GM19328 (cell line): ENCODE results near the gene TENT5A.
"Not testable (repeated sequence)": the region's sequence is repeated elsewhere in the genome, so short reads cannot be mapped to it uniquely, and the experiment has no call there.

Source experiments
- ATAC-seq: cut with Tn5 transposase; IDR thresholded peaks from one replicate; pipeline ENCODE4 v1.9.1; 2021; ENCODE audit warnings: mild to moderate bottlenecking, moderate library complexity; ENCODE audit not compliant: unreplicated experiment

Gene TENT5A

GRCh38 chr6:81751388-81752083 is 945 bp downstream of the TENT5A start:
- ATAC-seq: no peak

DNA sequence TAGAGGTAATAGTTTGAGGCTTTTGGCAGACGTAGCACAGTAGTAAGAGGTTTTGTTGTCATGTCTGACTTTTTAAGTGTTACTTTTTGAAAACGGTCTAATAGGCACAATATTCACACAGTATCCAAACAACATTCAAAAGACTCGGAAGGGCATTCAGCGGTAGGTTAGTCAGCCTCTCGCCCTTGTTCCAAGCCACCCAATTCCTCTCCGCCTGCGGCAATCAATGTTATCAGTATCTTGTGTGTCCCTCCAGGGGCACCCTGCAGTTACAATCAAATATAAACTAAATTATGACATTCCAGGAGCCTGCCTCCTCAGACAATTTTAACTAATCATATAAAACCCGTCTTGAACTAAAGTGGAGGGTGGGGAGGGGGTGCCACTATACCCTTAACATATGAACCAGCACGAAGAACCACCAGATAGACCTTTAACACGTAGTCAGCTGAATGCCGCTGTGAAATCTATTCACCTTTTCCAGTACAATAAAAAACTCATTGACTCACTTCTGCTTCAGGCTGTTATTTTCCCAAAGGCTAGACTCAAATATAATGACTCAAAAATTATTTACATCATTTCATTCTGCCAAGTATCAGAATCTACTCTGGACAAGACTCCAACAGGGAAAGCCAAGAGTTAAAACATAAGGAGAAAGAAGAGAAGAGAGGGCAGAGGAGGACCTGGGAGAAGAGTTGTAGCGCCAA is 1.6 kb downstream of the TENT5A start:
- ATAC-seq: no peak

- ATAC-seq: no peak
These were observed 2.3 kb downstream of the TENT5A start for GRCh38 chr6:81750200-81750599.

DNA sequence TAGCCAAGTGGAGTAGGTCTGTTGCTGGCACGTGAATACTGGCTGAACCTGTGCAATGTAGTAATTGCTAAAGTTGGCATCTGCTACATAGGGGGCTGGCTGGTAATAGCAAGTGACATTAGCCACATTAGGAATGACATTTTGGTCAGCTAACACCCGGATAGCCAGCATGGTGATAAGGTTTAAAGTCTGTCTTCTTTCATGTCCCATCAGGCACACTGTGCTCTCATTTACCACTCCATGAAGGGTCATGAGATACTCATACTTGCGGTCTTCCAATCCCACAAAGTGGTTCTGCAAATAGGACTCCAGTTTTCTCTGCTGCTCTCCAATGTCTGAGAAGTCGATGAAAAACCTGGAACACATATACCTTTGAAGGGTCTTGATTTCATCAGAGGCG is 2.8 kb downstream of the TENT5A start:
- ATAC-seq: no peak

DNA sequence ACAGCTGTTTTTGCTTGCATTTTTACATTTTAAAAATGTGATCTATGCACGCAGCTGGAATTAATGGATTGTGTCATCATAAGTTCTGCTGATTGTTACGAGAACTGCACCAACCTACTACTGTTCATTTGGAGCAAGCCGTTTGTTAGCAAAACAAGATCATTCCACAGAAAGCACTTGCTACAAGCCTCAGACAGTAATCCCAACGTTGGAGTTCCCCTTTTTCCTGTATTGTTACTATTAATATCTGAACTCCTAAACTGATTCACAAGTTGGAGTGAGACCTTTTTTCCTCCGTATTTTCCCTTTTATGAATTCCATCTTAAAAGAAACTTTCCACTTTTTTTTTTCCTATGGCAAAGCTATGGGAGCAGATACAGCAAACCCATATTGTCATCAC is 3.5 kb downstream of the TENT5A start:
- no peak for ATAC-seq

DNA sequence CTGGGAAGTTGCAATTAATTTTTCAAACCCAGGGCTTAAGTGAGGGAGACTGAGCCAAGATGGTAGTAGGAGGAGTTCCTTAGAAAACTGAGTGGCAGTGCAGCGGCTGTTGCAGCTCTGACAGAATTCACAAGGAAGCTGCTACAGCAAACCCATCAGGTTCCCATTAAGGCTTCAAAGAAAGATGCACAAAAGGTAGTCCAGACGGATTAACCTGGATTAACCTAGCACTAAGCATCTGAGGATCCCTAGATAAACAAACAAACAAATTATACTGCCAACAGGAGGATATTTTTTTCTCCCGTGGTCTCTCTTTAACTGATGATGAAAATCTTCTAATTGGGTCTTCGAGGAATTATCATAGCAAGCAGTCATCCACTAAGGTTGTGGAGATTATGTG is 5.2 kb downstream of the TENT5A start:
- no peak for ATAC-seq

- ATAC-seq: no peak
These were observed 8.3 kb downstream of the TENT5A start for GRCh38 chr6:81744131-81744530.

DNA sequence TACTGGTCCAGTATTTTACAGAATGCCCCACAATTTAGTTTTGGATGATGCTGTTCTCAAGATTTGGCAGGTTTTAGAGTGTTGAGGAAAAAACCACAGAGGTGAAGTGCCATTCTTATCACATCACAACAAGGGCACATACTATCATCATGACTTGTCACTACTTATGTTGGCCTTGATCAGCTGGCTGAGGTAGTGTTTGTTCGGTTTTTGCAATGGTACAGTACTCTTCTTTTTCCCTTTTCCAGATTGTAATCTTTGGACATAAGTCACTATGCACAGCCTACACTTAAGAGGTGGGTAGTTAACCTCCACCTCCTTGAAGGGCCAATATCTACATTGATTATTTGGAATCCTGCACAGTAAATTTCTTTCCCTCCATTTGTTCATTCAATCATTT is 8.8 kb downstream of the TENT5A start:
- ATAC-seq: no peak

DNA sequence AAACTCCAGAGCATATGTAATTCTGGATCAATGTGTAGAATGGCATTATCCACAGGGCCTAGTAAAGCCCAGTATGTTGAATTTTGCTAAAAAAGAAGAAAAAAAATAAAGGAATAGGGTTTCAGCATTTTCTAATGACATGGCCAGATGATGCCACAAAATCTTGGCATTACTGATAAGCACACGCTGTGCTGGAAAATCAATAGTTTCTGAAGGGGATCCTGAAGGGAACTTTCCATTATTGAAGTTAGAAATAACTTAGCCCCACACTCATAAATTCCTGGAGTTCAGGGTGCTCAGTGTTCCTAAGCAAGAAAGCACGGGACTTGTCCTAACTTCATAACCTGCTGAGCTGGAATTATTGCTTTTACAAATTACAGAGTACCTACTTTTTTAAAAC is 10.8 kb downstream of the TENT5A start:
- no peak for ATAC-seq

GRCh38 chr6:81740591-81740990 is 11.9 kb downstream of the TENT5A start:
- ATAC-seq: not testable (repeated sequence)

GRCh38 chr6:81739230-81740195 is 13.0 kb downstream of the TENT5A start:
- no peak for ATAC-seq

- ATAC-seq: no peak
These were observed 16.1 kb downstream of the TENT5A start for GRCh38 chr6:81736428-81736827.

GRCh38 chr6:81735756-81736380 is 16.6 kb downstream of the TENT5A start:
- no peak for ATAC-seq

DNA sequence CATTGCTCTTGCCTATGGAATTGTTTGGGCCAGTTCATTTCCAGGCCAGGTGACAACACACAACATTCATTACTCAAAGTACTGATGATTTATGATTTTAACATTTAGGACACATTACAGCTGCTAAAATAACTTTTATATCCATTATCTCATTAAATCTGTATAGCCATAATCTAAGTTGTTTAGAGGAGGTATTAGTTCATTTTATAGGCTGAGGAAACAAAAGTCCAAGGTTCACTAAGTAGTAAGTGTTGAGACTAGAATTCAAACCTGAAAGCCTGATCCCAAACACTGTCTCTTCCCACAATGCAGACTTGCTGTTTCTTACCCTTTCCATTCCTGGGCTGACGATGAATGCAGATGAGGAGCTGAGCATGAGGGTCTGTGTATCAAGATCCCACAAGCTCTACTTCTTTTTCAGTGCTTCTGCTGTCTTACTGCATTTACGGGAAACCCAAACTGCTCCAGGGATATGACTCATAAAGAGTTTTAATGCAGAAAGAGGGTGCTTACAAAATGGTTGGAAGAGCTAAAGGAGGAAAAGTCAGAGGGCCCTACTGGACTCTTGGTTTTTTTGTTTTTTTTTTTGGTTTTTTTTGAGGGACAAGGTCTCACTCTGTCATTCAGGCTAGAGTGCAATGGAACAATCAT is 17.9 kb downstream of the TENT5A start:
- no peak for ATAC-seq

DNA sequence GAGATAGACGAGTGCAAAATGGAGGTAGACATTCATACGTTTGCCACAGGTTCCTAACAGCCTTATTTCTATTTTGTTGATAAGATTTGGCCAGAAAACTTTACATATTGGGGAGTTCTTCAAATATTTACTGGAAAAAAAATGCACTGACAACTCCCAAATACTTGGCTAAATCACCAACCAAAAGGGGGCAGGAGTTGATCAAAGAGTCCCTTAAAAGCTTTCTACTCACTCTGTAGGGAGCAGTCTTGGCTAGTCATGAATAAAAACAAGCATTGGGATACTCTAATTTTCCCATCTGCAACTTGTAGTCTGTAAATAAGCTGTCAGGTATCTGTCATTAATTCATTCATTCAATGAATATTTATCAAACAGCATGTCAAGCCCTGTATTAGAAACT is 18.4 kb downstream of the TENT5A start:
- ATAC-seq: no peak

GRCh38 chr6:81731814-81732213 is 20.7 kb downstream of the TENT5A start:
- no peak for ATAC-seq

DNA sequence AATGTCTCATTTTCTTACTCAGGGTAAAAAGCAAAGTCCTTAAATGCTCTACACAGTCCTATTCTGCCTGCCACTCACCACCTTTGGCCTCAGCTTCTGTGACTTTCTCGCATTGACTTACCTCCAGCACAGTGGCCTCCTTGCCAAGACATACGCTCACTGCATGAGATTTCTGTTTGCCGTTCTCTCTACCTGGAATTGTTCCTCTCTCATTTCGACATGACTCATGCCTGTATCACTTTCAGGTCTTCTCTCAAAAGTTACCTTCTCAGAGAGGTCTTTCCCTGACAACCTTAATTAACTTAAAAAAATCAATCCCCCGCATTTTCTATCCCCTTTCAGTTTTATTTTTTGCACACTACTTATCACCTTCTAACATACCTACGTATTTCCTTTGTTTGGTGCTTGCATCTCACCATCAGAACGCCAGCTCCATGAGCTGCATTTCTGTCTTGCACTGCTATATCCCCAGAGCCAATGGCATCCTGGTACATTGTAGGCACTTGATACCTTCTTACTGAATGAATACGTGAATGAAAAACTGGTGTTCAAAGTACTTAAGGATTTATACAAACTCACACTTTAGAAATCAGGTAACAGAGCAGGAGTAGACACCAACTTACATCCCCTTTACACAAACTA is 24.5 kb downstream of the TENT5A start:
- ATAC-seq: no peak

DNA sequence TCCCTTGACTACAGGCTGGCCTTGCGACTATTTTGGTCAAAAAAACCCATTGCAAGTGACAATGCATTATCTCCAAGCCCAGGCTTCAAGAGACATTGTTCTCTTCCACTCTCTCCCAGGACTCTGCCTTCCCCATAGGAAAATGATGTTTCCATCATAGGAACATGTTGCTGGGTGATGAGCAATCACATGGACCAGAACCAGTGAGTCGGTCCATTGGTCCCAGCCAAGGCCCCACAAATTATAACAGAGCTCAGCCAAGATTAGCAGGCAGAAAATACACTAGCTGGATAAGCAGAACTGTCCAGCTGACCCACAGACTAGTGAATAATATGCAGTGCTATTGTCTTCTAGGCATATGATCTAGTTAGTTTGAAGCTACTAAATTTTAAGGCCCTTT is 27.4 kb downstream of the TENT5A start:
- no peak for ATAC-seq

DNA sequence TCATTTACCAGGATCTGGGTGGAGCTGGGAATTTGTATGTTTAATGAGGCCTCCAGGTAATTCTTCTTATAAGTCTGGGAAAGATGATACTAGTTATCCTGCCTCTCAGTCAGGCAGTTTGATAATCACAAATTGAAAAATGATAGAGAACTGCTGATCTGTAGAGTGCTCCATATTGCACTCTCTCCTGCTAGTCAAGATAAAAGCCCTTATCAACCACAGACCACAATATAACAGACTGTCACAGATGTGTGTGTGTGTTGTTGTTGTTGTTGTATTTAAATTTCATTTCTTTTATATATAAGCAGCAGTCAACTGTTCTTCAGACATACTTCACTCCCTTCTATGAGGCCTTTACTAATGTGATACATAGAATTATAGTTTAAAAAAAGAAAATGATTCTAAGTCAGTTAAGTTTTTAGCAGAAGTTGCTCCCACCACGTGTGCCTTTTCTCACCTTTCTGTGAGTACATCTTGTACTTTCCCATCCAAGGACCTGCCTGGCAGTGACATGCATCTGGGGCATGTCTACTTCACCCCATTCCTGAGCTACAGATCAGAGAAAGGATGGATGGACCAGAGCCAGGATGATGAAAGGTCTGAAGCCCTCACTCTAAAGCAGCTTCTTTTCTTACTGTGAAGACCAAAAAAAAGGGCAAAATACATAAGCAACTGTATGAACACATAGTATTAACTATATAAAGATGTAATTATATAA is 29.8 kb downstream of the TENT5A start:
- no peak for ATAC-seq
